Transverse colon (tissue), 4 donors: ENCODE results near the gene SPIRE2.

ENCODE experiments used
- EP300 ChIP-seq: sonication (generic); formaldehyde crosslinking; IDR thresholded peaks from one replicate; pipeline ENCODE4 v1.6.1; 2017; ENCODE audit warnings: antibody characterized with exemption, low read depth
- POLR2A ChIP-seq: fragments of 450-650 bp; IDR thresholded peaks from one replicate; pipeline ENCODE4 v1.6.1; 2016; ENCODE audit warnings: antibody characterized with exemption, mild to moderate bottlenecking, moderate library complexity
- POLR2AphosphoS5 ChIP-seq, 3 donors: sonication (generic); formaldehyde crosslinking; IDR thresholded peaks; one replicate each; pipeline ENCODE4 v1.6.1; 2016; ENCODE audit warnings: antibody characterized with exemption in 3 of 3
- TF ChIP-seq, protein P1 (sequence below), 5 experiments: fragments of 200-600 bp in 3 of 5; fragments of 450-650 bp in 2 of 5; sonication (generic) in 3 of 5; IDR thresholded peaks; 1 replicate in 2 of 5; 2 replicates in 3 of 5; pipeline ENCODE4 v1.5.1; 2016 to 2017; ENCODE audit warnings: antibody characterized with exemption in 5 of 5, inconsistent platforms in 3 of 5, mild to moderate bottlenecking in 2 of 5, moderate library complexity in 1 of 5

- TF ChIP-seq, protein P1, sequence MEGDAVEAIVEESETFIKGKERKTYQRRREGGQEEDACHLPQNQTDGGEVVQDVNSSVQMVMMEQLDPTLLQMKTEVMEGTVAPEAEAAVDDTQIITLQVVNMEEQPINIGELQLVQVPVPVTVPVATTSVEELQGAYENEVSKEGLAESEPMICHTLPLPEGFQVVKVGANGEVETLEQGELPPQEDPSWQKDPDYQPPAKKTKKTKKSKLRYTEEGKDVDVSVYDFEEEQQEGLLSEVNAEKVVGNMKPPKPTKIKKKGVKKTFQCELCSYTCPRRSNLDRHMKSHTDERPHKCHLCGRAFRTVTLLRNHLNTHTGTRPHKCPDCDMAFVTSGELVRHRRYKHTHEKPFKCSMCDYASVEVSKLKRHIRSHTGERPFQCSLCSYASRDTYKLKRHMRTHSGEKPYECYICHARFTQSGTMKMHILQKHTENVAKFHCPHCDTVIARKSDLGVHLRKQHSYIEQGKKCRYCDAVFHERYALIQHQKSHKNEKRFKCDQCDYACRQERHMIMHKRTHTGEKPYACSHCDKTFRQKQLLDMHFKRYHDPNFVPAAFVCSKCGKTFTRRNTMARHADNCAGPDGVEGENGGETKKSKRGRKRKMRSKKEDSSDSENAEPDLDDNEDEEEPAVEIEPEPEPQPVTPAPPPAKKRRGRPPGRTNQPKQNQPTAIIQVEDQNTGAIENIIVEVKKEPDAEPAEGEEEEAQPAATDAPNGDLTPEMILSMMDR (IDR thresholded peaks at IDR 0.05): no peak
- no peak for TF ChIP-seq POLR2AphosphoS5 (IDR thresholded peaks at IDR 0.05)
- TF ChIP-seq EP300: no peak
- no peak for TF ChIP-seq POLR2A
Observed at GRCh38 chr16:89784406-89784805, 43.9 kb upstream of the SPIRE2 start.
